Measurements from ENCODE around the gene POC1A.

DNA sequence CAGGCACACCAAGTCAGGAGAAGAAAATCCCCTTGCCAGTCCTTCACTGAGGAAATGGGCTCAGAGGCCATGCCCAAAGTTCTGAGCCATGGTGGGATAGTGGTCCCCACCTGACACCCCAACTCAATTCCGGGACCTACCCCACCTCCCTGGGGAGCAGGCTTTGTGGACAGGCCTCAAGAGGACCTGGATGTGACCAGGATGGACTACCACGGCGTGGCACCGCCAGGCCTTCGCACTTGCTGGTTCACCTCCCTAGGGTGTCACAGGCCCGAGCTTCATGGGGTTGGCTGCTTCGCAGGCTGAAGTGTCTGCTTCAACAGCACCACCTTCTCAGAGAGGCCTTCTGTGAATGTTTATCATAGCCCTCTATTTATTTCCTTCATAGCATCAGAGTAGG is 31.7 kb downstream of the POC1A start:
- TF ChIP-seq, protein P1, sequence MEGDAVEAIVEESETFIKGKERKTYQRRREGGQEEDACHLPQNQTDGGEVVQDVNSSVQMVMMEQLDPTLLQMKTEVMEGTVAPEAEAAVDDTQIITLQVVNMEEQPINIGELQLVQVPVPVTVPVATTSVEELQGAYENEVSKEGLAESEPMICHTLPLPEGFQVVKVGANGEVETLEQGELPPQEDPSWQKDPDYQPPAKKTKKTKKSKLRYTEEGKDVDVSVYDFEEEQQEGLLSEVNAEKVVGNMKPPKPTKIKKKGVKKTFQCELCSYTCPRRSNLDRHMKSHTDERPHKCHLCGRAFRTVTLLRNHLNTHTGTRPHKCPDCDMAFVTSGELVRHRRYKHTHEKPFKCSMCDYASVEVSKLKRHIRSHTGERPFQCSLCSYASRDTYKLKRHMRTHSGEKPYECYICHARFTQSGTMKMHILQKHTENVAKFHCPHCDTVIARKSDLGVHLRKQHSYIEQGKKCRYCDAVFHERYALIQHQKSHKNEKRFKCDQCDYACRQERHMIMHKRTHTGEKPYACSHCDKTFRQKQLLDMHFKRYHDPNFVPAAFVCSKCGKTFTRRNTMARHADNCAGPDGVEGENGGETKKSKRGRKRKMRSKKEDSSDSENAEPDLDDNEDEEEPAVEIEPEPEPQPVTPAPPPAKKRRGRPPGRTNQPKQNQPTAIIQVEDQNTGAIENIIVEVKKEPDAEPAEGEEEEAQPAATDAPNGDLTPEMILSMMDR (IDR thresholded peaks at IDR 0.05): no peak
- no peak for TF ChIP-seq POLR2A (IDR thresholded peaks at IDR 0.05)

Data from testis (tissue), 2 donors.